ENCODE measurements around the gene SRP14.

DNA sequence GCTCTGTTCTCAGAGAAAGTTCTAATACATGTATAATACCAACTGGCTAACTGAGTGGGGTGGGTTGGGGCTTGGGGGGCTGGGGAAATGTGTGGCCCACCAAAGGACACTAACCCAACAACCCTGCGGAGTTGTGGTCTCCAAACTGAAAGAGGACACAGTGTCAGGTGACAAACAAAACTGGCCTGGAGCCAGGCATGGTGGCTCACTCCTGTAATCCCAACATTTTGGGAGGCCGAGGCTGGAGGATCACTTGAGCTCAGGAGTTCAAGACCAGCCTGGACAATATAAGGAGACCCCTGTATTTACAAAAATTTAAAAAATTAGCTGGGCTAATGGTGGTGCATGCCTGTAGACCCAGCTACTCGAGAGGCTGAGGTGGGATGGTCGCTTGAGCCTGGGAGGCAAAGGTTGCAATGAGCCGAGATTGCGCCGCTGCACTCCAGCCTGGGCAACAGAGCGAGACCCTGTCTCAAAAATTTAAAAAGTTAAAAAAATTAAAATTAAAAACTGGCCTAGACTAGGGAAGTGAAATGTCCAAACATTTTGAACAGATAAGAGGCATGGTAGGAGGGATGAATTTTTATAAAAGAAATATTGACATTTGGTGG lies 31.7 kb upstream of the SRP14 start:
- TF ChIP-seq CTCF (IDR thresholded peaks at IDR 0.05) (no peak), POLR2AphosphoS5 (IDR thresholded peaks at IDR 0.05) (no peak)

Measured in sigmoid colon (tissue), 4 donors.